Neuronal stem cell (in vitro differentiated cells): ENCODE data around the gene NSL1.
A peak's percentile ranks its signal among the peaks of the same experiment; 100 is the strongest.
"Not testable (repeated sequence)": the region's sequence is repeated elsewhere in the genome, so short reads cannot be mapped to it uniquely, and the experiment has no call there.

Experiments
- DNase-seq: peaks from one replicate; pipeline ENCODE4 v3.0.0-alpha.2; 2013; ENCODE audit warnings: low spot score
- H2AFZ ChIP-seq: one replicate; pipeline ENCODE4 v1.6.1; 2013; ENCODE audit warnings: mild to moderate bottlenecking, low read length, inconsistent platforms
- H2AK5ac ChIP-seq: 2 replicates; pipeline ENCODE4 v1.6.1; 2013; ENCODE audit warnings: low read depth, mild to moderate bottlenecking, inconsistent platforms, low read length, moderate library complexity, mixed read lengths
- H2BK120ac ChIP-seq: 2 replicates; pipeline ENCODE4 v1.6.1; 2013; ENCODE audit warnings: low read depth, mild to moderate bottlenecking, inconsistent platforms, low read length, moderate library complexity, mixed read lengths
- H2BK12ac ChIP-seq: one replicate; pipeline ENCODE4 v1.6.1; 2013; ENCODE audit warnings: low read length, inconsistent platforms
- H2BK15ac ChIP-seq: 2 replicates; pipeline ENCODE4 v1.6.1; 2013; ENCODE audit warnings: mild to moderate bottlenecking, low read length, inconsistent platforms, mixed read lengths
- H2BK5ac ChIP-seq: one replicate; pipeline ENCODE4 v1.6.1; 2013; ENCODE audit warnings: inconsistent platforms, mild to moderate bottlenecking, low read length, moderate library complexity
- H3K14ac ChIP-seq: one replicate; pipeline ENCODE4 v1.6.1; 2013; ENCODE audit warnings: low read length, inconsistent platforms
- H3K18ac ChIP-seq: 2 replicates; pipeline ENCODE4 v1.6.1; 2013; ENCODE audit warnings: low read length, inconsistent platforms
- H3K23ac ChIP-seq: 2 replicates; pipeline ENCODE4 v1.6.1; 2013; ENCODE audit warnings: low read depth, mild to moderate bottlenecking, mixed read lengths, low read length, inconsistent platforms; ENCODE audit not compliant: poor library complexity
- H3K27ac ChIP-seq: replicated peaks from 3 replicates; pipeline ENCODE4 v1.5.1; 2013; ENCODE audit warnings: low read length, inconsistent platforms
- H3K27me3 ChIP-seq, 3 experiments: 2 replicates each; pipeline ENCODE4 v1.6.1; 2013; ENCODE audit warnings: low read length in 3 of 3, mild to moderate bottlenecking in 2 of 3, inconsistent platforms in 1 of 3, low read depth in 1 of 3, mixed read lengths in 1 of 3, moderate library complexity in 1 of 3; ENCODE audit not compliant: control insufficient read depth in 3 of 3, insufficient read depth in 3 of 3
- H3K36me3 ChIP-seq, 2 donors: replicated peaks in 1 of 2; 2 replicates each; pipeline ENCODE4 v1.6.1; 2013; ENCODE audit warnings: low read length in 2 of 2; ENCODE audit not compliant: control insufficient read depth in 2 of 2, insufficient read depth in 2 of 2
- H3K4ac ChIP-seq: 2 replicates; pipeline ENCODE4 v1.6.1; 2013; ENCODE audit warnings: inconsistent platforms, mild to moderate bottlenecking, low read length, moderate library complexity
- H3K4me1 ChIP-seq, 2 donors: 1 replicate in 1 of 2; 2 replicates in 1 of 2; pipeline ENCODE4 v1.6.1; 2013; ENCODE audit warnings: low read length in 2 of 2, low read depth in 1 of 2; ENCODE audit not compliant: control insufficient read depth in 2 of 2, insufficient read depth in 1 of 2
- H3K4me2 ChIP-seq: one replicate; pipeline ENCODE4 v1.6.1; 2013; ENCODE audit warnings: mild to moderate bottlenecking, low read length, inconsistent platforms; ENCODE audit not compliant: insufficient read depth, poor library complexity, severe bottlenecking
- H3K4me3 ChIP-seq, 2 donors: 2 replicates each; pipeline ENCODE4 v1.5.1; 2013; ENCODE audit warnings: low read length in 2 of 2, mild to moderate bottlenecking in 2 of 2, inconsistent platforms in 1 of 2, moderate library complexity in 1 of 2
- H3K79me1 ChIP-seq: one replicate; pipeline ENCODE4 v1.6.1; 2013; ENCODE audit warnings: low read depth, mild to moderate bottlenecking, inconsistent platforms, low read length, moderate library complexity
- H3K9ac ChIP-seq: one replicate; pipeline ENCODE4 v1.6.1; 2013; ENCODE audit warnings: mild to moderate bottlenecking, low read depth, low read length, inconsistent platforms; ENCODE audit not compliant: poor library complexity
- H3K9me3 ChIP-seq, 2 donors: replicated peaks in 1 of 2; 2 replicates each; pipeline versions ENCODE3 to v1.6.1; 2013; ENCODE audit warnings: low read length in 2 of 2, mild to moderate bottlenecking in 2 of 2, inconsistent platforms in 1 of 2, low read depth in 1 of 2, mixed read lengths in 1 of 2, moderate library complexity in 1 of 2; ENCODE audit not compliant: control insufficient read depth in 2 of 2, insufficient read depth in 1 of 2
- H4K8ac ChIP-seq: one replicate; pipeline ENCODE4 v1.6.1; 2013; ENCODE audit warnings: low read depth, mild to moderate bottlenecking, inconsistent platforms, low read length, moderate library complexity
- H4K91ac ChIP-seq: one replicate; pipeline ENCODE4 v1.6.1; 2013; ENCODE audit warnings: low read length, low read depth, mild to moderate bottlenecking, inconsistent platforms; ENCODE audit not compliant: poor library complexity
- WGBS, 2 donors: extraction: QIAGEN DNeasy Blood & Tissue Kit; methylation state at CpG; one replicate each; pipeline ENCODE4 v1.1.7; 2013; ENCODE audit warnings: missing lambda C conversion rate in 2 of 2, mixed read lengths in 1 of 2; ENCODE audit not compliant: insufficient read length in 2 of 2, insufficient replicate concordance in 1 of 2; ENCODE audit errors: extremely low coverage in 2 of 2; 5-methylcytosine and 5-hydroxymethylcytosine counted together

The NSL1 gene

DNA sequence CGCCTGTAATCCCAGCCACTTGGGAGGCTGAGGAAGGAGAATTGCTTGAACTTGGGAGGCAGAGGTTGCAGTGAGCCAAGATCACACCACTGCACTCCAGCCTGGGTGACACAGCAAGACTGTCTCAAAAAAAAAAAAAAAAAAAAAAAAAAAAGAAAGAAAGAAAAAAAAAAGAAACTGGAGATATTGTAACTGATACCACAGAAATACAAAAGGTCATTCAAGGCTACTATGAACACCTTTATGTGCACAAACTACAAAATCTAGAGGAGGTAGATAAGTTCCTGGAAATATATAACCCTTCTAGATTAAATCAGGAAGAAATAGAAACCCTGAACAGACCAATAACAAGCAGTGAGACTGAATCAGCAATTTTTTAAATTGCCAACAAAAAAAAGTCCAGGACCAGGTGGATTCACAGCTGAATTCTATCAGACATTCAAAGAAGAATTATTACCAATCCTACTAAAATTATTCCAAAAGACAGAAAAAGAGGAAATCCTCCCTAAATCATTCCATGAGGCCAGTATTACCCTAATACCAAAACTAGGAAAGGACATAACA is 26.8 kb downstream of the NSL1 start:
- H3K9ac ChIP-seq, H2BK15ac ChIP-seq, H3K79me1 ChIP-seq, H3K4me1 ChIP-seq, H4K91ac ChIP-seq, H3K4me3 ChIP-seq, H3K18ac ChIP-seq, H3K27me3 ChIP-seq, H3K23ac ChIP-seq, H3K14ac ChIP-seq, H2AFZ ChIP-seq, H4K8ac ChIP-seq, H3K4me2 ChIP-seq, DNase-seq, H3K4ac ChIP-seq, H2BK120ac ChIP-seq, H2AK5ac ChIP-seq, H3K27ac ChIP-seq, H2BK5ac ChIP-seq, H2BK12ac ChIP-seq: not testable (repeated sequence)
- Histone ChIP-seq H3K36me3 (peaks cover 0 to 50% of the 10 kb centered on the region in 2 donors), H3K9me3 (peaks cover 0 to 30% of the 10 kb centered on the region in 2 donors)
- no CpG with 5 or more reads among the region's 1 CpG for WGBS, 2 donors

DNA sequence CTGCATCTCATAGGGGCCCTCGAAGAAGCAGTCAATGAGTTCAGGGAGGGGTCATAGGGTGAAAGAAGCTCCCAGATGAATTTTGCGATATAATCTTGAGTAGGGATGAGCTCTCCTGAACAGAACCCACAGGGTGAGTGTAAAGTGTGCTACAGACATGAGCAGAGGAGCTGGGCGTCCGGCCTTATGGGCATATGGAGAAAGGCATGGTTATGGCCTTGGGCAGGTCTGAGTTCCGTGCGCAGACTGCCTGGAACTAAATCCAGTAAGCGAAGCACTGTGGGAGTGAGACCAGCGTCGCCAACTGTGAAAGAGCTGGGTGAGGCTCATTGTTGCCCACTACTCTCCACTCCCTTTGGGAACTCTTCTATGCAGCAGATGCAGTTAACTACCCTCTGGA is 28.7 kb downstream of the NSL1 start:
- H3K14ac ChIP-seq: no peak overlapping the region
- H3K79me1 ChIP-seq: peaks cover 6% of the 10 kb centered on the region
- H3K18ac ChIP-seq: no peak overlapping the region
- no peak overlapping the region for H3K27ac ChIP-seq
- no CpG with 5 or more reads among the region's 9 CpGs for WGBS, 2 donors
- no peak overlapping the region for H4K91ac ChIP-seq
- peaks cover 0 to 44% of the 10 kb centered on the region in 2 donors for H3K36me3 ChIP-seq
- no peak overlapping the region for H2AK5ac ChIP-seq
- H3K23ac ChIP-seq: peak overlapping the region; percentile 1
- no peak overlapping the region for H2BK5ac ChIP-seq
- H3K9me3 ChIP-seq: peaks cover 0 to 16% of the 10 kb centered on the region in 2 donors
- H2BK120ac ChIP-seq: no peak overlapping the region
- H2BK15ac ChIP-seq: no peak overlapping the region
- H3K9ac ChIP-seq: no peak overlapping the region
- H4K8ac ChIP-seq: no peak overlapping the region
- DNase-seq: no peak
- no peak overlapping the region for H2AFZ ChIP-seq
- H3K27me3 ChIP-seq: no peaks in the 10 kb centered on the region
- H3K4me1 ChIP-seq: no peaks in the 10 kb centered on the region
- H2BK12ac ChIP-seq: no peak overlapping the region
- no peak overlapping the region for H3K4ac ChIP-seq
- no peak overlapping the region for H3K4me3 ChIP-seq
- H3K4me2 ChIP-seq: no peak overlapping the region

DNA sequence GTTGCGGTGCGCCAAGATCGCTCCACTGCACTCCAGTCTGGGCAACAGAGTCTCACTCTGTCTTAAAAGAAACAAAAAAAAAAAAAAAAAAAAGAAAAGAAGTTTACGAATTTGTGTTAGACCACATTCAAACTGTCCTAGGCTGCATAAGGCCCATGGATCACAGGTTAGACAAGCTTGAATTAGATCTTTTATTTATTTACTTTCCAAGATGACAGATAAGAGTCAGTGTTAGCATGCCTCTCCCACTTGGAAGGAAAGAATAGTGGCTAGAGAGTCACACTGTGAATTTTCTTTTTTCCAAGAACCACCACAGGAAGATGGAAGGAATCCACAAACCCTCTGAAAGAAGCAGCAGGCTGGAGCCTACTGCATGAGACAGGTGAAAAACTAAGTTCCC is 29.3 kb downstream of the NSL1 start:
- Histone ChIP-seq H3K18ac (no peak overlapping the region), H2BK5ac (no peak overlapping the region)

DNA sequence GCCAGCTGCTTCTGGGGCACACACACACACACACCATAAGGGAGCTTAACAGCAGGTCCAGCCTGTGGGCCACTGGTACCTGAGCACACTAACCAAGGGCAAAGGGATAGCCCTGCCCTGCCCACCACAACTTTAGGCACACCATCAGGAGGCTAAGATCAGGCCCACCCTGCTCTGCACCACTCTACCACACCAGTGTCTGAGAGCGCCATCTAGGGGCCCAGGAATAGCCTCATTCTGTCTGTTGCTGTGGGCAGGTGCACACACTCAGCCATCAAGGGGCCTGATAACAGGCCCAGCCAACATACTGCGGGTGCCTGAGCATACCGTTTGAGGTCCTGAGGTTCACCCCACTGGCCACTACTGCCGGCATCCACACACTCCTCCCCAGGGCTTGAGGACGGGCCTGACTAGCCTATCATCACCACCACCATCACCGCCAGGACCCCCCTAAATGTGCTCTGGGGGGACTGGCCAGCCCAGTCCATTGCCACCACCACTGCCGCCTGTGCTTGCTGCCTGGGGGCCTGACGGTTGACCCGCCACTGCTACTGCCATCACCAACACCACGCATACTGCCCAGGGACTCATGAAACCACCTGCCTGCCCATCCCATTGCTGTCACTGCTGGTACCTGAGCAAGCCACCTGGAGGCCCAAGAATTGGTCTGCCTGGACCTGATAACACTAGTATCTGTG is 31.3 kb downstream of the NSL1 start:
- H3K14ac ChIP-seq: peak overlapping the region; percentile 82
- peaks cover 0 to 9% of the 10 kb centered on the region in 2 donors for H3K9me3 ChIP-seq
- peaks cover 6% of the 10 kb centered on the region for H3K79me1 ChIP-seq
- H3K36me3 ChIP-seq: peaks cover 2 to 59% of the 10 kb centered on the region in 2 donors
- no peak overlapping the region for H2AK5ac ChIP-seq
- H2BK12ac ChIP-seq: no peak overlapping the region
- H4K8ac ChIP-seq: no peak overlapping the region
- DNase-seq: no peak
- no peak overlapping the region for H2BK15ac ChIP-seq
- no peak overlapping the region for H2BK5ac ChIP-seq
- no peak overlapping the region for H3K4me3 ChIP-seq
- no peak overlapping the region for H3K27ac ChIP-seq
- H3K4me1 ChIP-seq: no peaks in the 10 kb centered on the region
- H3K23ac ChIP-seq: peak overlapping the region; percentile 43
- H3K18ac ChIP-seq: peak overlapping the region; percentile 38
- H3K4ac ChIP-seq: no peak overlapping the region
- no peak overlapping the region for H2AFZ ChIP-seq
- no peak overlapping the region for H2BK120ac ChIP-seq
- WGBS, 2 donors: no CpG with 5 or more reads among the region's 10 CpGs
- no peaks in the 10 kb centered on the region for H3K27me3 ChIP-seq
- no peak overlapping the region for H4K91ac ChIP-seq
- peak overlapping the region; percentile 30 for H3K9ac ChIP-seq
- no peak overlapping the region for H3K4me2 ChIP-seq

More for the DNA sequence above, 29.3 kb downstream of the NSL1 start:
- Histone ChIP-seq H2AFZ (no peak overlapping the region), H3K79me1 (peaks cover 6% of the 10 kb centered on the region), H3K4me1 (no peaks in the 10 kb centered on the region), H4K91ac (no peak overlapping the region), H3K9me3 (peaks cover 0 to 16% of the 10 kb centered on the region in 2 donors), H3K4ac (no peak overlapping the region), H2BK12ac (no peak overlapping the region), H2BK120ac (no peak overlapping the region), H3K27ac (no peak overlapping the region), H3K27me3 (no peaks in the 10 kb centered on the region), H3K4me3 (no peak overlapping the region), H2AK5ac (no peak overlapping the region), H3K9ac (no peak overlapping the region), H3K36me3 (peaks cover 0 to 50% of the 10 kb centered on the region in 2 donors), H4K8ac (no peak overlapping the region), H3K4me2 (no peak overlapping the region), H2BK15ac (no peak overlapping the region), H3K14ac (no peak overlapping the region), H3K23ac (no peak overlapping the region)
- no CpG with 5 or more reads among the region's 4 CpGs for WGBS, 2 donors
- no peak for DNase-seq
